Fibroblast of villous mesenchyme (primary cell): ENCODE measurements around the gene CNPY3. TPM values are rescaled to one million over a fixed set of nuclear protein-coding genes. Genes with fewer than 3 reads are reported as not detected.

ENCODE experiments used
- DNase-seq: peaks from one replicate; pipeline ENCODE4 v3.0.0-alpha.2; 2010; ENCODE audit warnings: low read depth
- H3K4me3 ChIP-seq: 2 replicates; pipeline ENCODE4 v1.5.1; 2011; ENCODE audit warnings: low read depth, mild to moderate bottlenecking, low read length
- CTCF ChIP-seq: IDR thresholded peaks from 2 replicates; pipeline ENCODE4 v1.5.1; 2012; ENCODE audit warnings: low read depth, mild to moderate bottlenecking, low read length; ENCODE audit not compliant: insufficient read depth
- total RNA-seq: library from RNA; depleted of rRNA; stranded (reverse); fragments of >200 nt; gene quantifications from 2 replicates; pipeline ENCODE4 v1.2.3, GENCODE V29; 2012

The CNPY3 gene
- total RNA-seq, 1 donor = 36.7 TPM

DNA sequence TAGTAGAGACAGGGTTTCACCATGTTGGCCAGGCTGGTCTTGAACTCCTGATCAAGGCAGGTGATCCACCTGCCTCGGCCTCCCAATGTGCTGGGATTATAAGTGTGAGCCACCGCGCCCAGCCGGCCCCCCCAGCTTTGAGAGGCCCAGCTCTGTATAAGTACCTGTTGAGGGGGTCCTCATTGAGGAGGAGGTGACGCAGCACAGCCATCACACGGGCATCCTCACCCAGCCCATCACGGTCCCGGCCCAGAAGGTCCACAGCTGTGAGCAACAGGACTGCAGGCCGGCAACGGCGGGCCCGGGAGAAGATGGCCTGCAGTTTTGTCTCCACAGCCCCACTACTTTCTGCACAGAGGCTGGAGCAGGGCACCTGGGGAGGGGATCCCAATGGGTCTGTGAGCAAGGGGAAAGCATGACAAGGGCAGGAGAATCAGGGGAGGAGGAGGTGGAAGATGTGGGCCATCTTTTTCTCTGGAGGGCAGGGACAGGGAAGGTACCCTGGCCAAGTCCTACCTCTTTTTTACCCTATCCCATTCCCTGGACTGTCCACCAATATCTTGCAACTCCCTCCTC is 38.9 kb downstream of the CNPY3 start:
- no peak for DNase-seq
- TF ChIP-seq CTCF = no peak
- H3K4me3 ChIP-seq = no peak overlapping the region

GRCh38 chr6:42968783-42969182 is 39.5 kb downstream of the CNPY3 start:
- DNase-seq = no peak
- no peak for TF ChIP-seq CTCF
- H3K4me3 ChIP-seq = no peak overlapping the region

DNA sequence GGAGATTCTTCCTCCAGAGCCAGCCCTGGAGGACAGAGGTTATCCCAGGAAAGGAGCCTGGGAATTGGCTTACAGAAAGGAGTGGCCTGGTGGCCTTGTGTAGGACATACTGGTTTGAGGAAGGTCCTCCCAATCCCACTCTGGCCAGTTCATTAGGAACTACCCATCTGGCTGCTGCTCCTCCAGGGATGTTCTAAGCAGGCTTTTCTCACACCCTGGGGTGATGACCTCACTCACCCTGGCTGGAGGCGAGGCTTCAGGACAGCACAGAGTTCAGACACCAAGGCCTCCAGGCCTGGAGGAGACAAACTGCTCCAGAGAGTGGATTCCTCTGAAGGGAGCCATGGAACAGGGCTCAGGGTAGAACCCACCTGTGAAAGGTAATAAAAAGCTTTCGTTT is 40.2 kb downstream of the CNPY3 start:
- DNase-seq = no peak
- no peak for TF ChIP-seq CTCF
- H3K4me3 ChIP-seq = no peak overlapping the region

GRCh38 chr6:42969934-42970333 is 40.7 kb downstream of the CNPY3 start:
- DNase-seq = no peak
- H3K4me3 ChIP-seq = no peak overlapping the region
- TF ChIP-seq CTCF = no peak

GRCh38 chr6:42970871-42971612 is 41.8 kb downstream of the CNPY3 start:
- peak; percentile 32 for DNase-seq
- no peak overlapping the region for H3K4me3 ChIP-seq
- TF ChIP-seq CTCF = no peak

DNA sequence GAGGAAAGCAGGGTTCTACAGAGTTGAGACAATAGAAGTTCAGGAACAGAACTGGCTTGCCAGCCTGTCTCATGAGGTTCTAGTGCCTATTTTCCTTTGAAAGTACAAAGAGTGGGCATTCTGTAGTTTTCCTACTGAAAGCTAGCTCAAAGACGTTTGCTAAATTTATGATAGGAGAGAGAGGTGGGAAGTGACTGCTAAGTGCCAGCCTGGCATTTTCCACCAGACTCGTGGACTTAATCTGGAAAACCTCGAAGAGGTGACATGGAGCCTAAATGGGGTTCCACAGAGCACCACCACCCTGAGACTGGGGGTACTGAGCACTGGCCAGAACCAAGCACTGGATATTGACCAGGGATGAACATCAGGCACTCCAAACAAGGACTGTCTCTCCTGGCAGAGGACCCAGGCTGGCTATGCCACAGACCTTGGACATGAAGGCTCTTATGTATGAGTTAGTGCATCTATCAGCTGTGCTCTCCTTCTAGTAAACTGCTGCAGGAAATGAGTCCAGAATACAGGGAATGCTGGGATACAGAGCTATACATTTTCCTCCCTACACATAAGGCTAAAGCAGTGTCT is 42.6 kb downstream of the CNPY3 start:
- no peak for DNase-seq
- H3K4me3 ChIP-seq = no peak overlapping the region
- TF ChIP-seq CTCF = no peak
